Measurements from ENCODE around the gene TNS4. TPM values are rescaled to one million over a fixed set of nuclear protein-coding genes. Genes with fewer than 3 reads are reported as not detected.
A peak's percentile ranks its signal among the peaks of the same experiment; 100 is the strongest.

The TNS4 gene
- total and polyA plus RNA-seq, 9 of the 15 experiments (the other 6 are each of a cell fraction or from before 2014, with no cell fraction given), result 0.04 to 0.73 (median 0.24) TPM; not detected in 1

DNA sequence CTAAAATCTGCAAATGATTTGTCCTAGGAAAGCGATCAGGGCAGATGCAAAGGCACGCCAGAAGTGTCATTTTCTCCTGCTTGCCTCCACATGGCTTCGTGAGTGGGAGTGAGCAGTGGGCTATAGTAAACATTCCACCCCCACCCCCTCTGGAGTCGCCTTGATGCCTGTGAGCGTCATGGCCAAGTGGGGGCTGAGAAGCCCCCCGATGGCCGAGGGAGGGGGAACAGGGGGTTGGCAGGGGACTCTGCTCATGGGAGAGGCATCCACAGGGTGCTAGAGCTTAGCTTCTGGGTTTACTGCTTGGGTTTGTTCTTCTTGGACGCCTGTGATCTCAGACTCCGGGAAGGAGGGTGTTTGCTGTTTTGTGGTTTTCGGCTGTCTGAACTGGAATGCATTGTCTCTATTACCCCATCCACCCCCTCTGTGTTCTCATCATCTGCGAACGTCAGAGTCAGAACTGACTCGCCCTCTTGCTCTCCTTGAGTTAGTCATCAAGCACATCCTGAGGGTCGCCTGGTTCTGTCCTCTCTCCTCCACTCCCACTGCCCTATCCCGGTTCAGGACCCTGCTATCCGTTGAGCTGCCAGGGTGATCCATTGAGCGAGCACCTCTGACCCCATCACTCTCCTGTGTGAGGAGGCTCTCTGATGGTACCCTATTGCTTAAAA lies 15.4 kb downstream of the TNS4 start:
- in situ Hi-C loops (cut with MboI) (no loop called here), intact Hi-C loops (cut with micrococcal nuclease) (no loop called here)
- H3K4me2 ChIP-seq (ENCODE audit: insufficient read depth, low read length), result peak overlapping the region; percentile 44
- no peak overlapping the region for H3K4me3 ChIP-seq
- no peaks in the 10 kb centered on the region for H3K9me1 ChIP-seq (ENCODE audit: control insufficient read depth, insufficient read depth, low read length)
- peak overlapping the region in 1 of 2 experiments; percentile 81; a peak in 2 of 4 replicates for H3K9ac ChIP-seq (ENCODE audit: insufficient read depth in 1 of 2, low read depth in 2 of 2, low read length in 2 of 2)
- BruUV-seq (replicated peaks), result no TSS peak
- 9% methylated on average over 17 of the region's 17 CpGs for WGBS (ENCODE audit: insufficient coverage, low coverage, missing lambda C conversion rate)
- CTCF ChIA-PET (ENCODE audit: low intra/inter-chr PET ratio), result no interaction called here
- no peaks in the 10 kb centered on the region for H3K27me3 ChIP-seq (ENCODE audit: control insufficient read depth in 2 of 2, insufficient read depth in 2 of 2, low read length in 2 of 2)
- H3K36me3 ChIP-seq (ENCODE audit: control insufficient read depth, insufficient read depth, low read length), result no peaks in the 10 kb centered on the region
- FAIRE-seq, result peak; percentile 89
- H2AFZ ChIP-seq (ENCODE audit: low read depth, low read length), result 0 out of 2 replicates have a peak overlapping the region, but pooled peaks have one; percentile 14
- peak; percentile 39 for ATAC-seq
- POLR2A ChIA-PET, result interaction anchor here (0.7 to 2.9 kb wide), 3 partner anchors 10 to 1035 kb away, joined by 3 to 13 read pairs (median 3); no protein-coding TSS in a partner anchor
- H3K27ac ChIP-seq (ENCODE audit: extremely low read depth, low read depth, low read length), result peak overlapping the region; percentile 32; the same call in 1 of the 3 replicates
- no peaks in the 10 kb centered on the region for H4K20me1 ChIP-seq (replicated peaks; ENCODE audit: control insufficient read depth, insufficient read depth, low read length)
- DNase-seq (ENCODE audit: extremely low read depth in 1 of 4, low spot score in 3 of 4), result peak in 3 of 4 experiments; percentile 31 to 69 (median 59)
- peaks cover 34 to 35% of the 10 kb centered on the region in 2 experiments for H3K4me1 ChIP-seq (replicated peaks in 1 of 2; ENCODE audit: control insufficient read depth in 2 of 2, insufficient read depth in 2 of 2, low read length in 2 of 2)
- H3K79me2 ChIP-seq (ENCODE audit: control insufficient read depth, insufficient read depth, low read length), result no peaks in the 10 kb centered on the region
- no peaks in the 10 kb centered on the region for H3K9me3 ChIP-seq (replicated peaks; ENCODE audit: control insufficient read depth, insufficient read depth, low read depth, low read length)
- TF ChIP-seq, protein P1, sequence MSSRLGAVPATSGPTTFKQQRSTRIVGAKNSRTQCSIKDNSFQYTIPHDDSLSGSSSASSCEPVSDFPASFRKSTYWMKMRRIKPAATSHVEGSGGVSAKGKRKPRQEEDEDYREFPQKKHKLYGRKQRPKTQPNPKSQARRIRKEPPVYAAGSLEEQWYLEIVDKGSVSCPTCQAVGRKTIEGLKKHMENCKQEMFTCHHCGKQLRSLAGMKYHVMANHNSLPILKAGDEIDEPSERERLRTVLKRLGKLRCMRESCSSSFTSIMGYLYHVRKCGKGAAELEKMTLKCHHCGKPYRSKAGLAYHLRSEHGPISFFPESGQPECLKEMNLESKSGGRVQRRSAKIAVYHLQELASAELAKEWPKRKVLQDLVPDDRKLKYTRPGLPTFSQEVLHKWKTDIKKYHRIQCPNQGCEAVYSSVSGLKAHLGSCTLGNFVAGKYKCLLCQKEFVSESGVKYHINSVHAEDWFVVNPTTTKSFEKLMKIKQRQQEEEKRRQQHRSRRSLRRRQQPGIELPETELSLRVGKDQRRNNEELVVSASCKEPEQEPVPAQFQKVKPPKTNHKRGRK (tag; IDR thresholded peaks at IDR 0.05), result no peak
- TF ChIP-seq HDAC8 (tag; IDR thresholded peaks at IDR 0.05) (no peak), ZZZ3 (IDR thresholded peaks at IDR 0.05) (no peak), HMG20A (CRISPR knock-in tag; conservative IDR thresholded peaks at IDR 0.05) (no peak), PTRF (tag; IDR thresholded peaks at IDR 0.05) (no peak), HOXB6 (CRISPR knock-in tag; IDR thresholded peaks at IDR 0.05; ENCODE audit: borderline replicate concordance) (no peak), ZNF3 (CRISPR knock-in tag; IDR thresholded peaks at IDR 0.05) (no peak), GABPB1 (CRISPR knock-in tag; IDR thresholded peaks at IDR 0.05) (no peak), CBFA2T3 (IDR thresholded peaks at IDR 0.05) (no peak), NR4A1 (CRISPR knock-in tag; IDR thresholded peaks at IDR 0.05) (no peak), NR4A1 (tag; IDR thresholded peaks at IDR 0.05) (no peak), MCM7 (IDR thresholded peaks at IDR 0.05) (no peak), CREBBP (IDR thresholded peaks at IDR 0.05; ENCODE audit: low read depth, low read length) (no peak), BDP1 (IDR thresholded peaks at IDR 0.05; ENCODE audit: insufficient read depth, insufficient read length) (no peak), SNRNP70 (optimal IDR thresholded peaks at IDR 0.05; ENCODE audit: low read depth, low read length) (no peak), FIP1L1 (IDR thresholded peaks at IDR 0.05; ENCODE audit: low read depth, low read length, poor library complexity, severe bottlenecking) (no peak), FOXJ3 (CRISPR knock-in tag; IDR thresholded peaks at IDR 0.05) (no peak), NFXL1 (CRISPR knock-in tag; IDR thresholded peaks at IDR 0.05) (no peak)
- TF ChIP-seq, protein P2, sequence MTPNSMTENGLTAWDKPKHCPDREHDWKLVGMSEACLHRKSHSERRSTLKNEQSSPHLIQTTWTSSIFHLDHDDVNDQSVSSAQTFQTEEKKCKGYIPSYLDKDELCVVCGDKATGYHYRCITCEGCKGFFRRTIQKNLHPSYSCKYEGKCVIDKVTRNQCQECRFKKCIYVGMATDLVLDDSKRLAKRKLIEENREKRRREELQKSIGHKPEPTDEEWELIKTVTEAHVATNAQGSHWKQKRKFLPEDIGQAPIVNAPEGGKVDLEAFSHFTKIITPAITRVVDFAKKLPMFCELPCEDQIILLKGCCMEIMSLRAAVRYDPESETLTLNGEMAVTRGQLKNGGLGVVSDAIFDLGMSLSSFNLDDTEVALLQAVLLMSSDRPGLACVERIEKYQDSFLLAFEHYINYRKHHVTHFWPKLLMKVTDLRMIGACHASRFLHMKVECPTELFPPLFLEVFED (CRISPR knock-in tag; conservative IDR thresholded peaks at IDR 0.05), result no peak
- TF ChIP-seq, protein P3, sequence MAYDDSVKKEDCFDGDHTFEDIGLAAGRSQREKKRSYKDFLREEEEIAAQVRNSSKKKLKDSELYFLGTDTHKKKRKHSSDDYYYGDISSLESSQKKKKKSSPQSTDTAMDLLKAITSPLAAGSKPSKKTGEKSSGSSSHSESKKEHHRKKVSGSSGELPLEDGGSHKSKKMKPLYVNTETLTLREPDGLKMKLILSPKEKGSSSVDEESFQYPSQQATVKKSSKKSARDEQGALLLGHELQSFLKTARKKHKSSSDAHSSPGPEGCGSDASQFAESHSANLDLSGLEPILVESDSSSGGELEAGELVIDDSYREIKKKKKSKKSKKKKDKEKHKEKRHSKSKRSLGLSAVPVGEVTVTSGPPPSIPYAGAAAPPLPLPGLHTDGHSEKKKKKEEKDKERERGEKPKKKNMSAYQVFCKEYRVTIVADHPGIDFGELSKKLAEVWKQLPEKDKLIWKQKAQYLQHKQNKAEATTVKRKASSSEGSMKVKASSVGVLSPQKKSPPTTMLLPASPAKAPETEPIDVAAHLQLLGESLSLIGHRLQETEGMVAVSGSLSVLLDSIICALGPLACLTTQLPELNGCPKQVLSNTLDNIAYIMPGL (CRISPR knock-in tag; IDR thresholded peaks at IDR 0.05), result no peak

All from K562 (cell line).